Glutamatergic neuron (in vitro differentiated cells): ENCODE measurements around the gene MACROD2. TPM values are rescaled to one million over a fixed set of nuclear protein-coding genes. Genes with fewer than 3 reads are reported as not detected.

Experiments
- DNase-seq: peaks from one replicate; pipeline ENCODE4 v3.0.0; 2022
- H3K27ac Mint-ChIP-seq: one replicate; pipeline ENCODE4 v1.8.0; 2020; ENCODE audit warnings: mild to moderate bottlenecking, mixed read lengths, inconsistent platforms; ENCODE audit not compliant: unreplicated experiment
- H3K27me3 Mint-ChIP-seq: one replicate; pipeline ENCODE4 v1.8.0; 2020; ENCODE audit warnings: mild to moderate bottlenecking, moderate library complexity, mixed read lengths, inconsistent platforms; ENCODE audit not compliant: unreplicated experiment
- H3K36me3 Mint-ChIP-seq: one replicate; pipeline ENCODE4 v1.8.0; 2020; ENCODE audit warnings: mild to moderate bottlenecking, mixed read lengths, inconsistent platforms; ENCODE audit not compliant: unreplicated experiment
- H3K4me1 Mint-ChIP-seq: one replicate; pipeline ENCODE4 v1.8.0; 2020; ENCODE audit warnings: mild to moderate bottlenecking, low read depth, mixed read lengths, inconsistent platforms; ENCODE audit not compliant: unreplicated experiment
- H3K4me3 Mint-ChIP-seq: one replicate; pipeline ENCODE4 v1.8.0; 2020; ENCODE audit warnings: mild to moderate bottlenecking, mixed read lengths, inconsistent platforms; ENCODE audit not compliant: unreplicated experiment
- H3K9me3 Mint-ChIP-seq: one replicate; pipeline ENCODE4 v1.8.0; 2020; ENCODE audit warnings: mild to moderate bottlenecking, moderate library complexity, mixed read lengths, inconsistent platforms; ENCODE audit not compliant: unreplicated experiment
- total RNA-seq: library from RNA; stranded (reverse); fragmentation: NEBNext Ultra II Directional; extraction: Animal tissue kit (Norgen Biotek cat#: 25700); gene quantifications from one replicate; pipeline ENCODE4 v1.2.1, GENCODE V29; 2021; ENCODE audit not compliant: unreplicated experiment
- TF ChIP-seq, protein P1 (sequence below): fragments of 200-600 bp; sonication (generic); IDR thresholded peaks from one replicate; pipeline ENCODE4 v1.5.0; 2021; ENCODE audit not compliant: partially characterized antibody, unreplicated experiment

MACROD2 gene
- total RNA-seq, 1 donor from 2014 or later, result 8.7 TPM

- Mint-ChIP-seq H3K4me3 (no peak overlapping the region), H3K9me3 (peaks cover 2% of the 10 kb centered on the region), H3K27ac (no peak overlapping the region), H3K36me3 (peaks cover 4% of the 10 kb centered on the region), H3K27me3 (no peaks in the 10 kb centered on the region), H3K4me1 (no peaks in the 10 kb centered on the region)
- DNase-seq, result no peak
- TF ChIP-seq, protein P1, sequence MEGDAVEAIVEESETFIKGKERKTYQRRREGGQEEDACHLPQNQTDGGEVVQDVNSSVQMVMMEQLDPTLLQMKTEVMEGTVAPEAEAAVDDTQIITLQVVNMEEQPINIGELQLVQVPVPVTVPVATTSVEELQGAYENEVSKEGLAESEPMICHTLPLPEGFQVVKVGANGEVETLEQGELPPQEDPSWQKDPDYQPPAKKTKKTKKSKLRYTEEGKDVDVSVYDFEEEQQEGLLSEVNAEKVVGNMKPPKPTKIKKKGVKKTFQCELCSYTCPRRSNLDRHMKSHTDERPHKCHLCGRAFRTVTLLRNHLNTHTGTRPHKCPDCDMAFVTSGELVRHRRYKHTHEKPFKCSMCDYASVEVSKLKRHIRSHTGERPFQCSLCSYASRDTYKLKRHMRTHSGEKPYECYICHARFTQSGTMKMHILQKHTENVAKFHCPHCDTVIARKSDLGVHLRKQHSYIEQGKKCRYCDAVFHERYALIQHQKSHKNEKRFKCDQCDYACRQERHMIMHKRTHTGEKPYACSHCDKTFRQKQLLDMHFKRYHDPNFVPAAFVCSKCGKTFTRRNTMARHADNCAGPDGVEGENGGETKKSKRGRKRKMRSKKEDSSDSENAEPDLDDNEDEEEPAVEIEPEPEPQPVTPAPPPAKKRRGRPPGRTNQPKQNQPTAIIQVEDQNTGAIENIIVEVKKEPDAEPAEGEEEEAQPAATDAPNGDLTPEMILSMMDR, result no peak
Measured at GRCh38 chr20:15205719-15206118, 1210.4 kb downstream of the MACROD2 start.

GRCh38 chr20:15209537-15209936 lies 1214.2 kb downstream of the MACROD2 start:
- DNase-seq, result no peak
- Mint-ChIP-seq H3K27ac (no peak overlapping the region), H3K9me3 (no peaks in the 10 kb centered on the region), H3K4me3 (no peak overlapping the region), H3K36me3 (peaks cover 4% of the 10 kb centered on the region), H3K4me1 (no peaks in the 10 kb centered on the region), H3K27me3 (no peaks in the 10 kb centered on the region)
- TF ChIP-seq, protein P1, result no peak

DNA sequence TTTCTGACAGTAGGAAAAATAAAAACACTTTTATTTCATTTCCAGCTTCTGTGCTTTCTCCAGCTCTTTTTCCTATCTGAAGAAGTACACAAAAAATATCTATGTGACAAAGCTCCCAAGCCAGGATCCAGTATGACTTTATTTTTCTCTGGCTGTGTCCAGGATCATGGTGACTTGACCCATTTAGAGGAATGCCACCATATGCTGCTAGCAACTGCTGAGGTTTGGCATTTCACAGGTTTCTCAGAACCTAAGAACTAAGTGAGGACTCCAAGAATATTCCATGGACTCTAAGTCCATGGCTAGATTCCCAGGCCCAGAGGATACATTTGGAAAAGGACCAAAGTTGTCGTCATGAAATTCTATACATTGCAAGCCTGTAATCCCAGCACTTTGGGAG lies 1218.7 kb downstream of the MACROD2 start:
- TF ChIP-seq, protein P1, result no peak
- Mint-ChIP-seq H3K4me3 (no peak overlapping the region), H3K4me1 (no peaks in the 10 kb centered on the region), H3K27ac (no peak overlapping the region), H3K36me3 (no peaks in the 10 kb centered on the region), H3K27me3 (no peaks in the 10 kb centered on the region), H3K9me3 (no peaks in the 10 kb centered on the region)
- DNase-seq, result no peak

DNA sequence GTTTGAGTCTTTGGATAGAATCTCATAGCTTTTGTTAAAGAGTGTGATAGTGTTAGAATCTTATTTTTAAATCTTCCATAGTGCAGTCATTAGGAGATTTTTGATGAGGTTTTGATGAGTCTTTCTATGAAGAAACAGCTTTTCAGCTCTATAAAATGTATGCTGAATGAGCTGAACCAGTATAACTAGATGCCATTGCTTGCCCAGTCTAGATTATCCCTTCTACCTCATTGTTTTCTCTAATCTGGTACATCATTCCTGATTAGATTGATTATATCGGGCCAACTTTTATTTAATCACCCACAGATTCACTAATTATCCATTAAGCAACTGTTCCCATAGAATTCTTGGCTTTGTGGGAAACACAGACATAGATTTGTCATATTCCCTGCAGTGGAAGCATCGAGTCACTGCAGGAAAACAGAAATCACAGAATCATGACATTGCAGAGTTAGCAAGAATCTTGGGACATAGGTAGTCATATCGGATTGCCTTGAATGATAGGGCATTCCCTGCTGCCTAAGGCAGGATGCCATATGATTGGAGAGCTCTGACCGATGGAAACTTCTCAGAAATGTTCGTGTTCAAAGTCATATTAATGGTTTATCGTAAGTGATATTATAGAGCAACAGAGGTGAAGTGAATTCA lies 1224.8 kb downstream of the MACROD2 start:
- DNase-seq, result no peak
- Mint-ChIP-seq H3K4me1 (peaks cover 5% of the 10 kb centered on the region), H3K4me3 (no peak overlapping the region), H3K27me3 (no peaks in the 10 kb centered on the region), H3K27ac (no peak overlapping the region), H3K9me3 (no peaks in the 10 kb centered on the region), H3K36me3 (no peaks in the 10 kb centered on the region)
- TF ChIP-seq, protein P1, result no peak

GRCh38 chr20:15220778-15221565 lies 1225.7 kb downstream of the MACROD2 start:
- Mint-ChIP-seq H3K4me1 (peaks cover 5% of the 10 kb centered on the region), H3K4me3 (no peak overlapping the region), H3K27me3 (no peaks in the 10 kb centered on the region), H3K9me3 (no peaks in the 10 kb centered on the region), H3K27ac (no peak overlapping the region), H3K36me3 (no peaks in the 10 kb centered on the region)
- TF ChIP-seq, protein P1, result no peak
- DNase-seq, result no peak
